ENCODE measurements around the gene MNAT1.

GRCh38 chr14:60760644-60761364 lies 26.2 kb downstream of the MNAT1 start:
- no peak for TF ChIP-seq CTCF (IDR thresholded peaks at IDR 0.05)
- TF ChIP-seq POLR2A (IDR thresholded peaks at IDR 0.05): no peak

All from lower leg skin (tissue), 3 donors.